IMR-90 (cell line): ENCODE results near the gene ZNF622. TPM values are rescaled to one million over a fixed set of nuclear protein-coding genes. Genes with fewer than 3 reads are reported as not detected.

Experiments used
- ATAC-seq: fragments of 200-7000 bp; cut with Tn5 transposase; 2 replicates; pipeline ENCODE4 v1.9.1; 2020; ENCODE audit warnings: low read depth, mild to moderate bottlenecking, moderate library complexity
- BruUV-seq: library from RNA; stranded (reverse); fragments of 400-500 nt; replicated peaks from 2 replicates; lab custom pipeline; 2021; lab: Mats Ljungman, UMichigan
- CTCF ChIA-PET: fragments of 300-600 bp; formaldehyde crosslinking; extraction: SDS; loops from one replicate; lab custom pipeline; 2021; ENCODE audit warnings: antibody characterized with exemption; lab: Yijun Ruan, JAX
- POLR2A ChIA-PET: fragments of 300-600 bp; sonication (Branson Sonifier 250); formaldehyde crosslinking; loops from one replicate; lab custom pipeline; 2022; ENCODE audit warnings: antibody characterized with exemption; ENCODE audit not compliant: unreplicated experiment; lab: Charles Lee
- DNase-seq: peaks from one replicate; pipeline ENCODE4 v3.0.0; 2013
- H2AFZ ChIP-seq: replicated peaks from 2 replicates; pipeline ENCODE3; 2013; ENCODE audit warnings: low read length, mild to moderate bottlenecking; ENCODE audit not compliant: poor library complexity
- H2AK5ac ChIP-seq: 2 replicates; pipeline ENCODE4 v1.6.1; 2013; ENCODE audit warnings: low read depth, low read length, inconsistent platforms
- H2AK9ac ChIP-seq: replicated peaks from 2 replicates; pipeline ENCODE3; 2013; ENCODE audit warnings: mild to moderate bottlenecking, low read depth, low read length, moderate library complexity; ENCODE audit not compliant: poor library complexity
- H2BK120ac ChIP-seq: 2 replicates; pipeline ENCODE4 v1.6.1; 2013; ENCODE audit warnings: low read depth, low read length, inconsistent platforms
- H2BK15ac ChIP-seq: 3 replicates; pipeline ENCODE4 v1.6.1; 2013; ENCODE audit warnings: low read depth, low read length, inconsistent platforms
- H2BK20ac ChIP-seq: 2 replicates; pipeline ENCODE4 v1.6.1; 2013; ENCODE audit warnings: low read depth, mild to moderate bottlenecking, inconsistent platforms, low read length, moderate library complexity
- H2BK5ac ChIP-seq: 2 replicates; pipeline ENCODE4 v1.6.1; 2013; ENCODE audit warnings: mild to moderate bottlenecking, low read depth, low read length, inconsistent platforms; ENCODE audit not compliant: poor library complexity, severe bottlenecking
- H3K14ac ChIP-seq: replicated peaks from 2 replicates; pipeline ENCODE4 v1.6.1; 2013; ENCODE audit warnings: low read depth, low read length, inconsistent platforms
- H3K18ac ChIP-seq: 2 replicates; pipeline ENCODE4 v1.6.1; 2013; ENCODE audit warnings: low read depth, low read length, control low read depth
- H3K23ac ChIP-seq: 2 replicates; pipeline ENCODE4 v1.6.1; 2013; ENCODE audit warnings: low read depth, low read length, inconsistent platforms
- H3K27ac ChIP-seq: 2 replicates; pipeline ENCODE4 v1.5.1; 2013; ENCODE audit warnings: mild to moderate bottlenecking, control low read depth, low read length; ENCODE audit not compliant: insufficient read depth
- H3K27me3 ChIP-seq: 2 replicates; pipeline ENCODE4 v1.6.1; 2013; ENCODE audit warnings: low read length; ENCODE audit not compliant: control insufficient read depth, insufficient read depth
- H3K36me3 ChIP-seq: 2 replicates; pipeline ENCODE4 v1.6.1; 2013; ENCODE audit warnings: low read length, mixed read lengths; ENCODE audit not compliant: control insufficient read depth, insufficient read depth
- H3K4ac ChIP-seq: 2 replicates; pipeline ENCODE4 v1.6.1; 2013; ENCODE audit warnings: low read depth, low read length, inconsistent platforms
- H3K4me1 ChIP-seq: 2 replicates; pipeline ENCODE4 v1.6.1; 2013; ENCODE audit warnings: low read length, mixed read lengths; ENCODE audit not compliant: control insufficient read depth, insufficient read depth
- H3K4me2 ChIP-seq: 2 replicates; pipeline ENCODE4 v1.6.1; 2013; ENCODE audit warnings: low read depth, mild to moderate bottlenecking, control low read depth, low read length, moderate library complexity
- H3K4me3 ChIP-seq: 2 replicates; pipeline ENCODE4 v1.5.1; 2013; ENCODE audit warnings: low read depth, mild to moderate bottlenecking, control low read depth, low read length, moderate library complexity; ENCODE audit not compliant: insufficient read depth
- H3K56ac ChIP-seq: 2 replicates; pipeline ENCODE4 v1.6.1; 2013; ENCODE audit warnings: low read length, inconsistent platforms; ENCODE audit not compliant: insufficient read depth; ENCODE audit errors: extremely low read depth
- H3K79me1 ChIP-seq, 2 experiments: 2 replicates each; pipeline ENCODE4 v1.6.1; 2013; ENCODE audit warnings: low read length in 2 of 2, inconsistent platforms in 1 of 2, low read depth in 1 of 2
- H3K9ac ChIP-seq: 2 replicates; pipeline ENCODE4 v1.6.1; 2013; ENCODE audit warnings: low read depth, low read length, control low read depth
- H3K9me1 ChIP-seq: 2 replicates; pipeline ENCODE4 v1.6.1; 2013; ENCODE audit warnings: low read length, inconsistent platforms; ENCODE audit not compliant: insufficient read depth
- H3K9me3 ChIP-seq: 2 replicates; pipeline ENCODE4 v1.6.1; 2013; ENCODE audit warnings: low read length; ENCODE audit not compliant: control insufficient read depth, insufficient read depth
- H4K20me1 ChIP-seq: 2 replicates; pipeline ENCODE4 v1.6.1; 2013; ENCODE audit warnings: low read length, inconsistent platforms; ENCODE audit not compliant: insufficient read depth
- H4K5ac ChIP-seq: 2 replicates; pipeline ENCODE4 v1.6.1; 2013; ENCODE audit warnings: mild to moderate bottlenecking, low read depth, low read length, control low read depth
- H4K8ac ChIP-seq, 2 experiments: 2 replicates each; pipeline ENCODE4 v1.6.1; 2013; ENCODE audit warnings: low read depth in 2 of 2, low read length in 2 of 2, control low read depth in 1 of 2, inconsistent platforms in 1 of 2
- H4K91ac ChIP-seq: 2 replicates; pipeline ENCODE4 v1.6.1; 2013; ENCODE audit warnings: low read depth, low read length, inconsistent platforms; ENCODE audit not compliant: insufficient read depth
- FOS ChIP-seq: fragments of 150-350 bp; IDR thresholded peaks from 2 replicates; pipeline ENCODE4 v1.6.1; 2016; ENCODE audit warnings: low read depth, low read length
- POLR2A ChIP-seq: IDR thresholded peaks from 2 replicates; pipeline ENCODE4 v1.6.1; 2012; ENCODE audit warnings: mild to moderate bottlenecking, low read depth, low read length
- RAD21 ChIP-seq: IDR thresholded peaks from 2 replicates; pipeline ENCODE4 v1.6.1; 2012; ENCODE audit warnings: low read length, improper control_type of control experiment
- RCOR1 ChIP-seq: IDR thresholded peaks from 2 replicates; pipeline ENCODE4 v1.6.1; 2012; ENCODE audit warnings: mild to moderate bottlenecking, low read length, improper control_type of control experiment; ENCODE audit not compliant: insufficient replicate concordance
- SMC3 ChIP-seq: fragments of 150-350 bp; IDR thresholded peaks from 2 replicates; pipeline ENCODE4 v1.6.1; 2016; ENCODE audit warnings: low read depth, mild to moderate bottlenecking, antibody characterized with exemption, low read length, moderate library complexity
- WGBS, 2 experiments: methylation state at CpG; one replicate each; pipeline versions ENCODE4 v1.1.5 to v1.1.7; 2013; ENCODE audit warnings: missing lambda C conversion rate in 2 of 2; ENCODE audit not compliant: insufficient read length in 1 of 2; ENCODE audit errors: extremely low coverage in 2 of 2; 5-methylcytosine and 5-hydroxymethylcytosine counted together
- dilution Hi-C: fragments of 300-500 bp; cut with HindIII; formaldehyde crosslinking; loops from one replicate; pipeline ENCODE4 v1.14.3; 2018; ENCODE audit warnings: low sequenced_read_pairs; ENCODE audit not compliant: unreplicated experiment
- in situ Hi-C: fragments of 300-500 bp; cut with MboI; formaldehyde crosslinking; loops from 3 replicates; pipeline ENCODE4 v1.14.3; 2019; ENCODE audit warnings: low sequenced_read_pairs, inconsistent platforms, mixed read lengths
- intact Hi-C: fragments of 100-400 bp; cut with micrococcal nuclease; formaldehyde crosslinking; loops from 2 replicates; pipeline ENCODE4 v1.10.0; 2022
- polyA plus RNA-seq, 3 experiments: library from polyadenylated mRNA; depleted of rRNA; stranded (reverse); fragments of >200 nt; gene quantifications; 2 replicates each; pipeline ENCODE4 v1.2.3, GENCODE V29; 2012; ENCODE audit warnings: low replicate concordance in 1 of 3
- total RNA-seq: library from RNA; depleted of rRNA; stranded (reverse); fragments of >200 nt; gene quantifications from 2 replicates; pipeline ENCODE4 v1.2.3, GENCODE V29; 2012

ZNF622 gene
- total and polyA plus RNA-seq, 2 of the 4 experiments (the other 2 are of a cell fraction): 19.5 to 49.3 TPM

GRCh38 chr5:16482891-16483290, 17.3 kb upstream of the ZNF622 start:
- Histone ChIP-seq H3K4me3 (no peak overlapping the region), H2AFZ (no peak overlapping the region), H3K27ac (no peak overlapping the region), H3K9me3 (no peaks in the 10 kb centered on the region), H2BK15ac (no peak overlapping the region), H2BK5ac (no peak overlapping the region), H3K27me3 (peaks cover 25% of the 10 kb centered on the region), H2BK20ac (no peak overlapping the region), H3K23ac (no peak overlapping the region), H3K4ac (no peak overlapping the region), H3K4me1 (no peaks in the 10 kb centered on the region), H2BK120ac (no peak overlapping the region), H2AK5ac (no peak overlapping the region), H3K9ac (no peak overlapping the region), H4K5ac (no peak overlapping the region), H3K4me2 (no peak overlapping the region), H3K9me1 (no peaks in the 10 kb centered on the region), H3K79me1 (no peaks in the 10 kb centered on the region), H3K14ac (no peak overlapping the region), H4K91ac (no peak overlapping the region), H3K56ac (no peak overlapping the region), H3K18ac (no peak overlapping the region), H3K36me3 (no peaks in the 10 kb centered on the region), H2AK9ac (no peak overlapping the region), H4K20me1 (no peaks in the 10 kb centered on the region), H4K8ac (no peak overlapping the region)
- in situ Hi-C loops (loop anchor here (10.0 to 25.0 kb wide), 2 partner anchors 182 to 1829 kb away; no protein-coding TSS in a partner anchor), intact Hi-C loops (loop anchor here (10.0 kb wide), 1 partner anchor 1832 kb away; no protein-coding TSS in a partner anchor), dilution Hi-C loops (no loop called here)
- DNase-seq: no peak
- ATAC-seq: no peak
- CTCF ChIA-PET: interaction anchor here (0.7 to 1.9 kb wide), 2 partner anchors 68 to 79 kb away, joined by 3 to 4 read pairs; no protein-coding TSS in a partner anchor
- BruUV-seq: no TSS peak
- WGBS, 2 experiments: no CpG with 5 or more reads among the region's 2 CpGs
- TF ChIP-seq POLR2A: no peak
- TF ChIP-seq RAD21: no peak
- TF ChIP-seq SMC3: no peak
- TF ChIP-seq FOS: no peak
- TF ChIP-seq RCOR1: no peak
- POLR2A ChIA-PET: no interaction called here
